HepG2 (cell line): Measurements from ENCODE around the gene B3GNT7. TPM values are rescaled to one million over a fixed set of nuclear protein-coding genes. Genes with fewer than 3 reads are reported as not detected.

Experiments used
- ATAC-seq: fragments of 200-7000 bp; cut with Tn5 transposase; 3 replicates; pipeline ENCODE4 v1.9.1; 2020; ENCODE audit warnings: mild to moderate bottlenecking, moderate library complexity
- BruUV-seq: library from RNA; stranded (reverse); fragments of 400-500 nt; replicated peaks from 2 replicates; lab custom pipeline; 2021; lab: Mats Ljungman, UMichigan
- CTCF ChIA-PET: fragments of 300-600 bp; formaldehyde crosslinking; extraction: SDS; loops from one replicate; lab custom pipeline; 2021; ENCODE audit warnings: low total read pairs, inconsistent platforms, low intra/inter-chr PET ratio; lab: Yijun Ruan, JAX
- POLR2A ChIA-PET: fragments of 350-600 bp; sonication (Branson Sonifier 250); formaldehyde crosslinking; loops from one replicate; lab custom pipeline; 2020; ENCODE audit warnings: antibody characterized with exemption, inconsistent platforms; lab: Yijun Ruan, JAX
- DNase-seq: peaks from one replicate; pipeline ENCODE4 v3.0.0-alpha.2; 2015; ENCODE audit warnings: low spot score
- FAIRE-seq: peaks from 3 replicates; lab custom pipeline; 2011; peaks lifted over from hg19 to GRCh38; lab: Jason Lieb, UNC
- H2AFZ ChIP-seq: one replicate; pipeline ENCODE4 v1.6.1; 2011; ENCODE audit warnings: low read length, inconsistent platforms
- H3K27ac ChIP-seq: fragments of 300-600 bp; 3 replicates; pipeline ENCODE4 v1.8.0; 2011; ENCODE audit warnings: mixed run types, mild to moderate bottlenecking, mixed read lengths, low read length, inconsistent platforms; ENCODE audit not compliant: insufficient read depth; ENCODE audit errors: extremely low read length
- H3K27me3 ChIP-seq, 2 experiments: fragments of 200-600 bp in 1 of 2; 2 replicates in 1 of 2; 3 replicates in 1 of 2; pipeline versions ENCODE4 v1.6.0 to v1.8.0; 2011; ENCODE audit warnings: low read length in 2 of 2, mild to moderate bottlenecking in 2 of 2, moderate library complexity in 2 of 2, inconsistent platforms in 1 of 2; ENCODE audit not compliant: insufficient read depth in 2 of 2, control insufficient read depth in 1 of 2
- H3K36me3 ChIP-seq, 2 experiments: fragments of 200-600 bp in 1 of 2; replicated peaks in 1 of 2; 2 replicates in 1 of 2; 3 replicates in 1 of 2; pipeline versions ENCODE4 v1.5.1 to v1.8.0; 2011; ENCODE audit warnings: low read length in 2 of 2, inconsistent platforms in 1 of 2; ENCODE audit not compliant: insufficient read depth in 2 of 2, control insufficient read depth in 1 of 2
- H3K4me1 ChIP-seq: 2 replicates; pipeline ENCODE4 v1.5.1; 2012; ENCODE audit warnings: low read length, inconsistent platforms; ENCODE audit not compliant: insufficient read depth
- H3K4me2 ChIP-seq: 2 replicates; pipeline ENCODE4 v1.6.0; 2011; ENCODE audit warnings: low read depth, low read length, inconsistent platforms
- H3K4me3 ChIP-seq, 3 experiments: fragments of 200-600 bp in 1 of 3; sonication (generic), shearing (Covaris generic) in 1 of 3; replicated peaks in 1 of 3; 2 replicates each; pipeline ENCODE4 v1.5.1; 2011 to 2016; ENCODE audit warnings: low read length in 3 of 3, inconsistent platforms in 2 of 3, low read depth in 2 of 3, mild to moderate bottlenecking in 2 of 3, control low read depth in 1 of 3, mixed read lengths in 1 of 3; ENCODE audit not compliant: insufficient read depth in 1 of 3
- H3K79me2 ChIP-seq: one replicate; pipeline ENCODE4 v1.6.1; 2011; ENCODE audit warnings: low read length, inconsistent platforms; ENCODE audit not compliant: insufficient read depth
- H3K9ac ChIP-seq: 2 replicates; pipeline ENCODE4 v1.6.0; 2011; ENCODE audit warnings: mild to moderate bottlenecking, low read depth, low read length, inconsistent platforms; ENCODE audit not compliant: insufficient read depth
- H3K9me3 ChIP-seq: 2 replicates; pipeline ENCODE4 v1.5.1; 2012; ENCODE audit warnings: mild to moderate bottlenecking, low read length
- H4K20me1 ChIP-seq: 2 replicates; pipeline ENCODE4 v1.6.0; 2011; ENCODE audit warnings: inconsistent platforms, mild to moderate bottlenecking, low read length, moderate library complexity; ENCODE audit not compliant: insufficient read depth
- DBP ChIP-seq: sonication (generic); formaldehyde crosslinking; IDR thresholded peaks from 2 replicates; pipeline ENCODE4 v1.4.0; 2020; ENCODE audit warnings: missing genetic modification reagents; ENCODE audit errors: not compliant biosample characterization
- FOXC1 ChIP-seq: sonication (generic); formaldehyde crosslinking; IDR thresholded peaks from 2 replicates; pipeline ENCODE4 v1.8.0; 2022; ENCODE audit warnings: mild to moderate bottlenecking, missing genetic modification reagents, borderline replicate concordance
- ISL2 ChIP-seq: sonication (generic); formaldehyde crosslinking; IDR thresholded peaks from 2 replicates; pipeline ENCODE4 v1.5.0; 2020; ENCODE audit warnings: missing genetic modification reagents
- KAT7 ChIP-seq: IDR thresholded peaks from 2 replicates; pipeline ENCODE4 v1.6.1; 2018; ENCODE audit warnings: borderline replicate concordance, missing compliant biosample characterization
- LBX2 ChIP-seq: sonication (generic); formaldehyde crosslinking; IDR thresholded peaks from 2 replicates; pipeline ENCODE4 v1.5.0; 2020; ENCODE audit warnings: missing genetic modification reagents, mild to moderate bottlenecking, borderline replicate concordance
- NFRKB ChIP-seq: fragments of 450-650 bp; IDR thresholded peaks from 2 replicates; pipeline ENCODE4 v1.6.1; 2017
- SOX6 ChIP-seq, 2 experiments: fragments of 450-650 bp in 1 of 2; sonication (generic) in 1 of 2; formaldehyde crosslinking in 1 of 2; IDR thresholded peaks; 2 replicates each; pipeline versions ENCODE4 v1.4.0 to v1.6.1; 2017 to 2020; ENCODE audit warnings: antibody characterized with exemption in 1 of 2, mild to moderate bottlenecking in 1 of 2, missing genetic modification reagents in 1 of 2
- ZFP91 ChIP-seq: sonication (generic); formaldehyde crosslinking; IDR thresholded peaks from 2 replicates; pipeline ENCODE4 v1.9.0; 2022; ENCODE audit warnings: missing genetic modification reagents, mild to moderate bottlenecking, borderline replicate concordance
- ZNF282 ChIP-seq: fragments of 450-650 bp; IDR thresholded peaks from 2 replicates; pipeline ENCODE4 v1.6.1; 2018; ENCODE audit not compliant: partially characterized antibody
- ZNF703 ChIP-seq: sonication (generic); formaldehyde crosslinking; IDR thresholded peaks from 2 replicates; pipeline ENCODE4 v1.5.1; 2020; ENCODE audit warnings: missing genetic modification reagents, mild to moderate bottlenecking, moderate library complexity, borderline replicate concordance
- ZSCAN25 ChIP-seq: sonication (generic); formaldehyde crosslinking; IDR thresholded peaks from 2 replicates; pipeline ENCODE4 v1.8.0; 2022; ENCODE audit warnings: mild to moderate bottlenecking, missing genetic modification reagents
- ZSCAN29 ChIP-seq: sonication (generic); formaldehyde crosslinking; conservative IDR thresholded peaks from 2 replicates; pipeline ENCODE4 v1.4.0; 2020; ENCODE audit warnings: mild to moderate bottlenecking, missing genetic modification reagents
- WGBS: methylation state at CpG from one replicate; pipeline ENCODE4 v1.1.6; 2017; ENCODE audit warnings: low lambda C conversion rate; 5-methylcytosine and 5-hydroxymethylcytosine counted together
- in situ Hi-C: cut with HindIII; loops from 2 replicates; pipeline ENCODE4 v1.10.0; 2017; ENCODE audit warnings: low pct_unique_long_range_greater_than_20kb; ENCODE audit not compliant: extremely low pct_ligation_motif_present
- intact Hi-C: fragments of 100-400 bp; cut with micrococcal nuclease; formaldehyde crosslinking; loops from one replicate; pipeline ENCODE4 v1.10.0; 2022; ENCODE audit not compliant: unreplicated experiment
- polyA plus RNA-seq, 8 experiments: library from polyadenylated mRNA; depleted of rRNA in 3 of 8; stranded (reverse) in 7 of 8; unstranded in 1 of 8; fragments of >200 nt; fragmentation: Illumina TruSeq in 4 of 8; extraction: Trizol in 4 of 8; gene quantifications; 2 replicates each; pipeline versions ENCODE4 v1.2.1 to v1.2.3, GENCODE V29; 2011 to 2016; ENCODE audit warnings: low read depth in 4 of 8, missing spikeins in 1 of 8, mixed read lengths in 1 of 8; ENCODE audit not compliant: insufficient read depth in 1 of 8
- total RNA-seq, 5 experiments: library from RNA; depleted of rRNA; stranded (reverse); fragments of >200 nt; fragmentation: Illumina TruSeq; extraction: Trizol; gene quantifications; 2 replicates each; pipeline ENCODE4 v1.2.3, GENCODE V29; 2016; ENCODE audit warnings: low read depth in 1 of 5
- TF ChIP-seq, protein P1 (sequence below): fragments of 450-650 bp; IDR thresholded peaks from 2 replicates; pipeline ENCODE4 v1.6.1; 2017
- TF ChIP-seq, protein P2 (sequence below): sonication (generic); formaldehyde crosslinking; IDR thresholded peaks from 2 replicates; pipeline ENCODE4 v1.5.1; 2020; ENCODE audit warnings: mild to moderate bottlenecking, missing genetic modification reagents, moderate library complexity

B3GNT7 gene
- total and polyA plus RNA-seq, 2 of the 13 experiments (the other 11 are each of a cell fraction or from before 2014, with no cell fraction given), result 0.04 to 0.24 TPM

- TF ChIP-seq ZSCAN29 (no peak), NFRKB (0 out of 2 replicates have a peak, but pooled peaks have one; percentile 9), DBP (no peak), SOX6 (IDR thresholded peaks at IDR 0.05) (0 out of 2 replicates have a peak, but pooled peaks have one; percentile 47), SOX6 (CRISPR knock-in tag; IDR thresholded peaks at IDR 0.05) (no peak), ZNF282 (peak; percentile 76), LBX2 (no peak), KAT7 (no peak), ZSCAN25 (CRISPR knock-in tag) (no peak), ZNF703 (no peak)
- TF ChIP-seq, protein P1, sequence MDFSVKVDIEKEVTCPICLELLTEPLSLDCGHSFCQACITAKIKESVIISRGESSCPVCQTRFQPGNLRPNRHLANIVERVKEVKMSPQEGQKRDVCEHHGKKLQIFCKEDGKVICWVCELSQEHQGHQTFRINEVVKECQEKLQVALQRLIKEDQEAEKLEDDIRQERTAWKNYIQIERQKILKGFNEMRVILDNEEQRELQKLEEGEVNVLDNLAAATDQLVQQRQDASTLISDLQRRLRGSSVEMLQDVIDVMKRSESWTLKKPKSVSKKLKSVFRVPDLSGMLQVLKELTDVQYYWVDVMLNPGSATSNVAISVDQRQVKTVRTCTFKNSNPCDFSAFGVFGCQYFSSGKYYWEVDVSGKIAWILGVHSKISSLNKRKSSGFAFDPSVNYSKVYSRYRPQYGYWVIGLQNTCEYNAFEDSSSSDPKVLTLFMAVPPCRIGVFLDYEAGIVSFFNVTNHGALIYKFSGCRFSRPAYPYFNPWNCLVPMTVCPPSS, result peak; percentile 80; the same call in 1 of the 2 replicates
Measured at GRCh38 chr2:231380991-231381847, 14.3 kb upstream of the B3GNT7 start (continued).

DNA sequence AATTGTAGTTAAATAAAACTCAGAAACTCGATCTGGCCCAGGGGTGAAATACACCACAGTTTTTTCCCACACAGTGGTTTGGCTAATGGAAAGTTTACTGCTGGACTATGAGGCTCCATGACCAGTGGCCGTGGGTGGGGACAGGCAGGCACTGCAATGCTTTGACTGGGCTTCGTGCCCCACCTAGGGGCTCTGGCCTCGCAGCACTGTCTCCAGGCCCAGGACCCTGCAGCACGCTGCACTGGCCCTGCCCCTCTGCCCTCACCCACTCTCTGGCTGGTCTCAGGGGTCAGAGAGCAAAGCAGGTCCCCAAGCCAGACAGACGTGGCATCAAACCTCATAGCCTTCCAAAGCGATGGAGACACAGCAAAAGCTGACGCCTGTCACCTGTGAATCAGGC, 13.4 kb upstream of the B3GNT7 start:
- CTCF ChIA-PET, result interaction anchor here (1.3 kb wide), 1 partner anchor 85 kb away, joined by 5 read pairs; no protein-coding TSS in a partner anchor
- Histone ChIP-seq H4K20me1 (no peaks in the 10 kb centered on the region), H3K27me3 (peaks cover 0 to 10% of the 10 kb centered on the region in 2 experiments; a peak in 3 of 5 replicates), H3K9ac (no peak overlapping the region), H2AFZ (no peak overlapping the region), H3K79me2 (no peaks in the 10 kb centered on the region), H3K9me3 (no peaks in the 10 kb centered on the region), H3K4me1 (peaks cover 31% of the 10 kb centered on the region), H3K36me3 (no peaks in the 10 kb centered on the region), H3K4me2 (no peak overlapping the region), H3K27ac (no peak overlapping the region), H3K4me3 (no peak overlapping the region)
- no TSS peak for BruUV-seq
- DNase-seq (no peak), ATAC-seq (peak; percentile 74), FAIRE-seq (no peak)
- intact Hi-C loops, result no loop called here
- POLR2A ChIA-PET, result no interaction called here
- in situ Hi-C loops, result no loop called here
- WGBS, result 41% methylated on average over 5 of the region's 8 CpGs
- TF ChIP-seq, protein P2, sequence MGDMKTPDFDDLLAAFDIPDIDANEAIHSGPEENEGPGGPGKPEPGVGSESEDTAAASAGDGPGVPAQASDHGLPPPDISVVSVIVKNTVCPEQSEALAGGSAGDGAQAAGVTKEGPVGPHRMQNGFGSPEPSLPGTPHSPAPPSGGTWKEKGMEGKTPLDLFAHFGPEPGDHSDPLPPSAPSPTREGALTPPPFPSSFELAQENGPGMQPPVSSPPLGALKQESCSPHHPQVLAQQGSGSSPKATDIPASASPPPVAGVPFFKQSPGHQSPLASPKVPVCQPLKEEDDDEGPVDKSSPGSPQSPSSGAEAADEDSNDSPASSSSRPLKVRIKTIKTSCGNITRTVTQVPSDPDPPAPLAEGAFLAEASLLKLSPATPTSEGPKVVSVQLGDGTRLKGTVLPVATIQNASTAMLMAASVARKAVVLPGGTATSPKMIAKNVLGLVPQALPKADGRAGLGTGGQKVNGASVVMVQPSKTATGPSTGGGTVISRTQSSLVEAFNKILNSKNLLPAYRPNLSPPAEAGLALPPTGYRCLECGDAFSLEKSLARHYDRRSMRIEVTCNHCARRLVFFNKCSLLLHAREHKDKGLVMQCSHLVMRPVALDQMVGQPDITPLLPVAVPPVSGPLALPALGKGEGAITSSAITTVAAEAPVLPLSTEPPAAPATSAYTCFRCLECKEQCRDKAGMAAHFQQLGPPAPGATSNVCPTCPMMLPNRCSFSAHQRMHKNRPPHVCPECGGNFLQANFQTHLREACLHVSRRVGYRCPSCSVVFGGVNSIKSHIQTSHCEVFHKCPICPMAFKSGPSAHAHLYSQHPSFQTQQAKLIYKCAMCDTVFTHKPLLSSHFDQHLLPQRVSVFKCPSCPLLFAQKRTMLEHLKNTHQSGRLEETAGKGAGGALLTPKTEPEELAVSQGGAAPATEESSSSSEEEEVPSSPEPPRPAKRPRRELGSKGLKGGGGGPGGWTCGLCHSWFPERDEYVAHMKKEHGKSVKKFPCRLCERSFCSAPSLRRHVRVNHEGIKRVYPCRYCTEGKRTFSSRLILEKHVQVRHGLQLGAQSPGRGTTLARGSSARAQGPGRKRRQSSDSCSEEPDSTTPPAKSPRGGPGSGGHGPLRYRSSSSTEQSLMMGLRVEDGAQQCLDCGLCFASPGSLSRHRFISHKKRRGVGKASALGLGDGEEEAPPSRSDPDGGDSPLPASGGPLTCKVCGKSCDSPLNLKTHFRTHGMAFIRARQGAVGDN (CRISPR knock-in tag), result 0 out of 2 replicates have a peak, but pooled peaks have one; percentile 27
- no peak for TF ChIP-seq FOXC1 (CRISPR knock-in tag)
- no peak for TF ChIP-seq ISL2 (CRISPR knock-in tag)
- no peak for TF ChIP-seq ZFP91
